Sciatic nerve (tissue), 2 donors: Measurements from ENCODE around the gene BCAS3. TPM values are rescaled to one million over a fixed set of nuclear protein-coding genes. Genes with fewer than 3 reads are reported as not detected.
A peak's percentile ranks its signal among the peaks of the same experiment; 100 is the strongest.

ENCODE experiments used
- ATAC-seq: fragments of 200-7000 bp; cut with Tn5 transposase; one replicate; pipeline ENCODE4 v1.9.1; 2020; ENCODE audit warnings: mild to moderate bottlenecking, moderate library complexity
- DNase-seq: peaks from one replicate; pipeline ENCODE4 v3.0.0-alpha.2; 2020; ENCODE audit warnings: low spot score
- intact Hi-C: fragments of 100-400 bp; cut with DNase I; formaldehyde crosslinking; loops from one replicate; pipeline ENCODE4 v1.14.2; 2022
- total RNA-seq: library from RNA; stranded (reverse); fragmentation: NEBNext Ultra II Directional; extraction: Animal tissue kit (Norgen Biotek cat#: 25700); gene quantifications from one replicate; pipeline ENCODE4 v1.2.1, GENCODE V29; 2021
- donor health status: DM: no; HTN: no; CAD: no.
- donor health status: DM: no; HTN: no; CAD: no.

The BCAS3 gene
- total RNA-seq, 1 donor from 2014 or later, result 42.5 TPM

- intact Hi-C loops, result no loop called here
These were observed 617.1 kb downstream of the BCAS3 start for GRCh38 chr17:61294777-61295176.

DNA sequence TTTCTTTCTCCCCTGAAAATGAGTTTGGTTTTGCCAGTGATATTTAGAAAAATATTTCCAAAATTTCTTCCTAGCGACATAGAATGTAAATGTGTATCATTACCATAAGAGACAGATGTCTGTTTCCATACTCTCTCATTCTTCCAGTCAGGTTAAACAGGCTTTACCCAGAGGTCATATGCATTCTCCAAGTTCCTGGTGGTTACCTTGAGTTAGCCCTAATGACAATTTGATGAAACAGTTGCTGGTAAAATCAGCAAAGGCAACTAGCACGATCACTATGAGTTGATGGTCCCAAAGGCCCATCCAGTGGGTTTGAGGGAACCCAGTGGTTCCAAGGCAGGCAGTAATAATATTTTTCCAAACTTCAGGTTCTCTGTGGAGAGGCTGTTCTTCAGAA, 618.4 kb downstream of the BCAS3 start:
- ATAC-seq (no peak), DNase-seq (no peak)
- intact Hi-C loops, result no loop called here

More at GRCh38 chr17:61294777-61295176, 617.1 kb downstream of the BCAS3 start:
- DNase-seq (no peak), ATAC-seq (peak; percentile 20)

- DNase-seq, result no peak
- ATAC-seq, result no peak
- intact Hi-C loops, result no loop called here
These were observed 622.2 kb downstream of the BCAS3 start for GRCh38 chr17:61299517-61300513.

DNA sequence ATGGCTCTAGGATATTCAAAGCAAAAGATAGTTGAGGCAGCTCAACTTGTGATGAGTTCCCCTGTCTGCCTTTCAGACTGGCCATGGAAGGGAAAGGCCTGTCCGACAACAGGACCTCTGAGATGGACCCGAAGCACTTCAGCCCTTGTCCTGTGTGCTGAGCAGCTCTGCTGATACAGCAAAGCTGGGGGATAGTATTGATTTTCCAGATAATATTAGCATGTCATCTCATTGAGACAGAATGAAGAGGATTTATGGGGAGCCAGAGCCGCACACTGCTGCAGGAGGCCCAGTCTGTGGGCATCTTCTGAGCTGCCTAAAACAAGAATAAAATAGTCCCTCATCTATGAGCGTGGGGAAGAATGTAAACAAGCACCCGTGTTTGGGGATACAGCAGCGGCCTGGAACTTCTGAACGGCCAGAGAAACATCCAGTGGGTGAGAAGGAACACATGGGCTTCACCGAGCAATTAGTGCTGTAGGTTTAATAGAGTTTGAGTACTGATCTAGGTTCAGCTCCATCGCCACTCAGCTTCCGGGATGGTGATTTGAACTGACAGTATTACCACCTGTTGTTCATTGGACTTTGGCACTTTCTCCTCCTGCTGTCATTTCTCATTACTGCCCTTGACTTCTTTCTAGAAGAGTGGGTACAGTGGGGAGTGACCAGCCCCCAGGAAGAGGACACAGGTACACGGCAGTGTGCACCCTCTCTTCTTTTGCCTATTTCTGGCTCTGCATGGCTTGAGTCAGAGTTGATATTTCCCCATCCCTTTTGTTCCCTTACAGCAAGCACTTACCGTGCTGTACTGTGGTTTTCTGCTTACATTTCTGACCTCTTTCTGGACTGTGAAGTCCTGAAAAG, 625.5 kb downstream of the BCAS3 start:
- ATAC-seq (no peak), DNase-seq (no peak)
- intact Hi-C loops, result no loop called here

DNA sequence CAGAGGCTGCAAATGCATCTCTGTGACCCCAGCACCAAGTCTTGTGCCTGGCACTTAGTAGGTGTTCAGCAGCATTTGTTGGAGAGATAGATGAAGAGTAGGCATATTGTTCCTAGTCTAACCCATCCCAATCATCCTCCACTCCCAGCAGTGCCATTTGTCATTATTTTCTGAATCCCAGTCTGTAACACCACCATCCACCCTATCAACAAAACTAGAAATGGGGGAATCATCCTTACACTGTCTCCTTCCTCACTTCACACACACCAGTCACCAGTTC, 626.1 kb downstream of the BCAS3 start:
- intact Hi-C loops, result no loop called here
- DNase-seq (no peak), ATAC-seq (no peak)

DNA sequence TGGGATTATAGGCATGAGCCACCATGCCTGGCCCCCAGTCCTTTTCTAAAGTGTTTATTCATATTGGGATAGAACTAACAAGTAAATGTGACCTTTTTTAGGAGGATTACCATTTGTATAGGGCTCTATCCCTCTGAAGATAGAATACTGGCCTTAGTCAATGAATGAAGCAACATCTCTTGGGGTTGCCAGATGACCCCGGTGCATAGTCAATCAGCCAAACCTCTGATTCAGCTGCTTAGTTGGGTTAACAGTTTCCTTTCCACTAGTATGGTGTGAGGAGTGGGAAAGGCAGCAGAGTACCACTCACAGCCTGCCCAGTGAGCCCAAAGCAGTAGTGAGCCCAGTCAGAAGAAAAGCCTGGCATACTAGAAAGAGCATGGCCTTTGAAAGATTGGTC, 627.4 kb downstream of the BCAS3 start:
- no peak for DNase-seq
- no peak for ATAC-seq
- intact Hi-C loops, result no loop called here

DNA sequence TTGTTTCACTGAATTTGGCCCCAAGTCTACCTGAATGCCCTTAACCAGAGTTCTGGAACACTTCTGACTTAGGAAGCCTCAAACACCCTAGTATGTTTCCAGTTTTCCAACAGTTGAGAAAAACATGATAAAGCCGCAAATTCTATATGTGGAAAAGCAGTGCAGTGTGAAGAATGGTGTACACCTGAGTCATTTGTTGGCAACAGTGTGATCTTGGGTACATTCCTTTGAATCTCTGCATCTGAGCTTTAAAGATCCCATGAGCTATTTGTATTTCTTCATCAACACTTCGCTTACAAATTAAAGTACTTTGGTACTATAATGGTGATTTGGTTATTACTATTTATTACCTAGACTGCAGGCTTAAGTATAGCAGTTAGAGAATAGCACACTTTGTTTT, 628.4 kb downstream of the BCAS3 start:
- ATAC-seq (no peak), DNase-seq (no peak)
- intact Hi-C loops, result no loop called here

DNA sequence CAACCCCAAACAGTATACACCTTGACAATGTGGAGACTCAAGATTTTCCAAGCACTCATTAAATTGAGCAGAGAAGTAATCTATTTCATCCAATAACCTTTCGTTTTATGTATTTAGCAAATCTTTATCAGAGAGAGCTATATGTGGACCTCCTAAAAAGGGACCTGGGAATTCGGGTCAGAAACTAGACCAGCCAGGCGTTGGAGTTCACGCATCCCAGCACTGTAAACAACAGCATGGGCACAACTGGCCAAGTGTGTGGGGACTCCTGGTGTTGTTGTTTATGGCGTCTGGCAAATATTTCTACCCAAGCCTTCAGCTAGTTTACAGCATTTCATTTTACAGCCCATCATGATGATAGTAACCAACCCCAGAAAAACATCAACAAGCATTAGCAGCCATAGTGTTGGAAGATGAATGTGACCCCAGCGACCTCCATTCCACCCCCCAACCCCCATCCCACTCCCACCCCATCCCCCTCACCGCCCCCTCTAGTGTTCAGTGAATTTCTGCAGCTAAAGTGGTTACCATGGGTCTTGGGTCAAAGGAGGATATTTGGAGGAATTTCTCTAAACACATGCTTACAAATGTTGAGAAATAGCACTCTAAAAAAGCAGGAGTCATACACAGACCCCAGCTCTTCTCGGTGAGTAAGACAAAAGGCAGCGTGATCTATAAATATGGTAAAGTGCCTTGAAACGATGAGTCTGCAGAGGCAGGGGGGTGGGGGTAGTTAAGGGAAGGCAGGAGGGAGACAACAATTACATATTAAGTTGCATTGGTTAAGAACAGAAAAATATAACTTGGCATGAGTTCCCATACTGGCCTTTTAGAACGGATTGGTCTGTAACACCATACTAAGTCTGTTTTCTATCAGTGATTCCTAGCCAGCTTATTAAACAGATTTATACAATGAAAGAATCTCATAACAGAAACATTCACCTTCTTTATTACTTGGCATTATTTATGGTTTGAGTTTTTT, 630.5 kb downstream of the BCAS3 start:
- DNase-seq (no peak), ATAC-seq (peak; percentile 51)
- intact Hi-C loops, result no loop called here

- DNase-seq (no peak), ATAC-seq (no peak)
- intact Hi-C loops, result no loop called here
These were observed 632.0 kb downstream of the BCAS3 start for GRCh38 chr17:61309362-61310256.

DNA sequence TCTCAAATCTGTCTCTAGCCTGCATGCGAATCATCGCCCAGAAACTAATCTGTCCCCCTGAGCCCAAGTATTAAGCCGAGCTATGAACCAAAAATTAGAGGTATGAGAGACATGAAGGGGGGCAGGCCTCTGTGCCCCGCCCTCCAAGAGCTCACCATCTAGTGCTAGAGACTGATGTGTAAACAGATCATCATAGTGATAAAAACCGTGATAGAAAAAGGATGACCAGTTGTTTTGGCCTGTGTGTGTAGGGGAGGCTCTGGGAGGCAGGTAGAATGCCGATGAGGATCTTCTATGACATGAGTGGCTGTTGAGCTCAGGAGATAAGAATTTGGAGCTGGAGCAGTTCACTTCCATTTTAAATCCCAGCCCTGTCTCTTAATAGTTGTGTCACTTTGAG, 632.9 kb downstream of the BCAS3 start:
- DNase-seq, result no peak
- ATAC-seq, result no peak
- intact Hi-C loops, result no loop called here

DNA sequence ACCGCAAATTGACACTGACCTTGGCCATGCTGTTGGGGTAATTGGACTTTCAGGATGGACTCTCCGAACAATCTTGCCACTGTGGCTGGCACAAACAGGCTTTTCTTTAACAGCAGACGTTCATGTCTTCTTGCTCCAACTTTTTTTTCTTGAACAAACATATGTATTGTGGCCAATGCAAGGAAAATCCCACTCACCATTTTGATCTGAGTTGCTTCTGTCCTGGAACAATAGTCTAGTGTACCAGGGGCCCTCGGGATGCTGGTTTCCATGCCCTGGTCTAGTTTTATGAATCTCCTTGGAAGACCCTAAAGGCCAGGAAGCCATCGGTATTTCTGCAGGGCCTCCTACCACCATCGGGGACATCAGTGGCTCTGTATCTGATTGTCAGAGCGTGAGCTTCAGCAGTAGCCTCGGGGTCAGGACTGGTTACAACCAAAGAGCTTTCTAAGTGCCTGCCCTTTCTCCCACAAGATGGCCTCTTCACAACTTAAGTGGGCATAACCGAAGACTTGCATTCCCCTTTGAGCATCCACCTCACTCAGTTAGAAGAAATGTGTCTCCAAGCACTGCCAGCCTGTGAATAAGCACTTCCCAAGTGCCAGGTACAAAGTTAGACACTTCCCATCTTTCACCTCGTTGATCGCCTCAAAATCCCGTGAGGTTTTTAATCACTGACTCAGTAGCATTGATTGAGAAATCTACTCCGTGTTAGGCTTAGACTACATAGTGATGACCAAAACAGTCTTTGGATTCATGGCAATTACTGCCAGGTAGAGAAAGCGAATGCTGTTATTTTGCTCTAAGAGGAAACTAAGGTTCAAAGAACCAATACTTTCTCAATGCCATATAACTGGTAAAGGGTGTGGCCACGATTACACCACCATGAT, 635.0 kb downstream of the BCAS3 start:
- DNase-seq (no peak), ATAC-seq (no peak)
- intact Hi-C loops, result no loop called here

DNA sequence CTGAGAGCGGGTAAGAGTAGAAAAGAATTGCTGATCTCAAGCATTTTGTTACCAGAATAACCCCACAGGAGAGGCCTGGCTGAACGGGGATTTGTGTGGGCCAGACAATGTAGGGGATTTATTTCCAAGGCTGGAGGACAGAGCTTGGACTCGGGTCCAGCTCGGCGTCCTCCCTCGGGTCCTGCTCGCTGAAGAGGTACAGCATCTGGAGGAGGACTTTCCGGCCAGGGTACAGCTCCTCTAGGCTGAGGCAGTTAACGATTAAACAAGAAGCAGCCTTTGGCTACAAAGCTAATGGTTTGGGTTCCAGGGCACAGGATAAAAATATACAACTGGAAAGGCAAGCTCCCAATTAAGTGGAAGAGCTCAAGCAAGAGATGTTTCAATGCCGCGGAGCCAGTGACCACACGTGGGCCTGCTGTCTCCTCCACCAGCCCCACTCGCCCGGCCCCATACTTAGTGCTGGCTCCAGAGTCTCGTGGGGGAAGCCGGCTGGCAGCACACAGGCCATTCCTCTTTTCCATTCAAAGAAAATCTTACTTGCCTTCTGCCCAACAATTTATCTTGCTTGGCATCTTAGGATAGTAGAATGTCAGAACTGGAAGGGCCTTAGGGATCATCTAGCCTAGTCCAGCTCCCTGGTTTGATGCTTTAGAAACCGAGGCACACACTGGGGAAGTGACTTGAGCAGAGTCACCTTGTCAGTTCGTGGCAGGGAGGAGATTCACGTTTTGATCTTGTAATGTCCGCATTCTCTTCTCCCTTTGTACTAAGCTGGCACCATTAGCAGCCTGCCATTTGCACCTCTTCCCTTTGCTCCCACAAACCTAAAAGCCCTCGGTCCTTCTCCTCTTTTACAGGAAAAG, 636.0 kb downstream of the BCAS3 start:
- ATAC-seq, result peak; percentile 37
- intact Hi-C loops, result no loop called here

DNA sequence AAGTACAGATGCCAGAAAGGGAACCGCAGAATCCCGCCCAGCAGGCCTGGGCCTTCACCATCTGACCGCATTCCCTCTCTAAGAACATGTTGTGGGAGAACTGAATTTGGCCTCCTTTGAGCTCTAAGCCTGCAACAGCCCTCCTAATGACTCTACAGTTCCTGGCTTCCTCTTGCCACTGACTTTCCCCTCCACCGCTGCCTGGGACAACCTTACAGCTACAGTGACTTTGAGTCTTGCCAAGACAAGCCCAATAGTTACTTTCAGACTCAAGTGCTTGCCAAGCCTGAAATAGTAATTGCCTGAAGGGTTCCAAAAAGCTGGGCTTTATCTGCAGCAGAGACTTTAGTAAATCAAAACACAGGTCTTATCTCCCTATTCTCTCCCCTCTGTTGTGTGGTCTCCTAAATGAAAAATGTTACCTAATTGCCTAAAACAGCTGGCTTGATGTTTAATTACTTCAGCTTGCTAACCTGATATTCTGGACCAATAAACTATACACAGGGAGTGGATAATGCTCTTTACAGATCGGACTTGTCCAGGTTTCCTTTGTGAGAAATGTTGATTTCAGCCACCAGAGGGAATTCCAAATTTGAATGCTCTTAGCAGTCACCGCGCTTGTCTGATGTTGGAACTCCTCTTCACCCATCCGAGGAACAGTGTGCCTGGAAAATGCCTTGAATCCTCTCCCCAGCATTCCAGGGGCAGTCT, 636.9 kb downstream of the BCAS3 start:
- no peak for DNase-seq
- ATAC-seq, result peak; percentile 90
- intact Hi-C loops, result no loop called here

More for the DNA sequence above, 636.0 kb downstream of the BCAS3 start:
- DNase-seq, result peak; percentile 66

DNA sequence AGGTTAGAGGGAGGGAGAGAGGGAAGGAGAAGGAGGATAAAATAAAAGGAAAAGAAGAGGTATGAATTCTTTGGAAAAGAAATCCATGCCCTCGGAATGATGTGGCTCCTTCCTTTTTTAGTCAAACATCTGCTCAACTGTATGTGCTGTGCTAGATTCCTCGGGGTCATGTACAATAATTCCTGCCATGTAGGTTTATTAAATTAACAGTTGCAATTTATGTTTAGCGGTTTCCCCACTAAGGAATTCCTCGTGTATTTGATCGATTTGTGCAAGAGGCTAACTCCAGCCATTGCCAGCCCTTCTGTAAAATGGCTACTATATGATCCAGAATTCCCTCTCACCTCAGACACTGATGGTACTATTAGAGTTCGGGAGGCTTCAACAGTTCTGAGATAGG, 639.0 kb downstream of the BCAS3 start:
- intact Hi-C loops, result no loop called here
- ATAC-seq, result no peak

DNA sequence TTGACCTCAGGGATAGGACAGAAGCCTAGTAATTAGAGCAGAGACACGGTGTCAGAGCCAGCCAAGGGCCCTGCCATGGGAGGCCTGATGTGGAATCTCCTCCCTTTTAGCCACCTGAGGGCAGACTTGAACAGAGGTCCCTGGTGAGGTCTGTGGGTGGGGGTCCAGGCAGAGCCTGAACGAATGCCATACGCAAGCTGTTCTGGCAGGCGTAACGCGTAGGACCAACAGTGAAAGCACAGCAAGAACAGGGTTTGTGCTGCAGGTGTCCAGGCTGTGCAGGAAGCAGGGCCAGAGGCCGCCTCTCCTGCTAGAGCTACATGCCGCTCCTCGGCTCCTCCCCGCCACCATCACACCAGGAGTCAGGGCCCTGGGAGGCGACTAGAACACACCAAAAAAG, 640.1 kb downstream of the BCAS3 start:
- no peak for DNase-seq
- intact Hi-C loops, result no loop called here
- no peak for ATAC-seq

More for the DNA sequence above, 639.0 kb downstream of the BCAS3 start:
- no peak for DNase-seq
